DMS 273 (cell line): ENCODE data around the gene BLVRA.
"Not testable (repeated sequence)": the region's sequence is repeated elsewhere in the genome, so short reads cannot be mapped to it uniquely, and the experiment has no call there.

ENCODE experiments used
- DNase-seq: peaks from one replicate; lab custom pipeline; 2025; ENCODE audit not compliant: unreplicated experiment; lab: John Stamatoyannopoulos, UW

Gene BLVRA

GRCh38 chr7:43799605-43800004, 41.1 kb downstream of the BLVRA start:
- DNase-seq: no peak

GRCh38 chr7:43803865-43804264, 45.4 kb downstream of the BLVRA start:
- DNase-seq: peak; percentile 66

- no peak for DNase-seq
Measured at GRCh38 chr7:43808410-43808809, 49.9 kb downstream of the BLVRA start.

GRCh38 chr7:43810195-43810941, 51.9 kb downstream of the BLVRA start:
- peak; percentile 66 for DNase-seq

GRCh38 chr7:43815373-43815772, 56.9 kb downstream of the BLVRA start:
- no peak for DNase-seq

GRCh38 chr7:43816046-43816797, 57.7 kb downstream of the BLVRA start:
- DNase-seq: not testable (repeated sequence)

GRCh38 chr7:43823425-43823824, 64.9 kb downstream of the BLVRA start:
- not testable (repeated sequence) for DNase-seq

- DNase-seq: no peak
Measured at GRCh38 chr7:43823941-43824340, 65.5 kb downstream of the BLVRA start.

- DNase-seq: not testable (repeated sequence)
Measured at GRCh38 chr7:43824513-43824912, 66.0 kb downstream of the BLVRA start.

GRCh38 chr7:43824963-43825362, 66.5 kb downstream of the BLVRA start:
- no peak for DNase-seq

GRCh38 chr7:43825391-43825808, 66.9 kb downstream of the BLVRA start:
- no peak for DNase-seq

GRCh38 chr7:43830917-43831316, 72.4 kb downstream of the BLVRA start:
- not testable (repeated sequence) for DNase-seq

- peak; percentile 32 for DNase-seq
Measured at GRCh38 chr7:43834463-43835251, 76.2 kb downstream of the BLVRA start.

GRCh38 chr7:43838201-43838658, 79.8 kb downstream of the BLVRA start:
- DNase-seq: no peak

- no peak for DNase-seq
Measured at GRCh38 chr7:43843296-43843695, 84.8 kb downstream of the BLVRA start.

GRCh38 chr7:43844257-43844656, 85.8 kb downstream of the BLVRA start:
- no peak for DNase-seq

GRCh38 chr7:43844662-43845061, 86.2 kb downstream of the BLVRA start:
- no peak for DNase-seq

GRCh38 chr7:43847496-43847895, 89.0 kb downstream of the BLVRA start:
- no peak for DNase-seq

GRCh38 chr7:43849047-43849446, 90.6 kb downstream of the BLVRA start:
- DNase-seq: peak; percentile 16

- peak; percentile 42 for DNase-seq
Measured at GRCh38 chr7:43850348-43851116, 92.1 kb downstream of the BLVRA start.

- no peak for DNase-seq
Measured at GRCh38 chr7:43851805-43852204, 93.3 kb downstream of the BLVRA start.
